ENCODE results near the gene COX5B.
"Not testable (repeated sequence)": the region's sequence is repeated elsewhere in the genome, so short reads cannot be mapped to it uniquely, and the experiment has no call there.

COX5B gene

DNA sequence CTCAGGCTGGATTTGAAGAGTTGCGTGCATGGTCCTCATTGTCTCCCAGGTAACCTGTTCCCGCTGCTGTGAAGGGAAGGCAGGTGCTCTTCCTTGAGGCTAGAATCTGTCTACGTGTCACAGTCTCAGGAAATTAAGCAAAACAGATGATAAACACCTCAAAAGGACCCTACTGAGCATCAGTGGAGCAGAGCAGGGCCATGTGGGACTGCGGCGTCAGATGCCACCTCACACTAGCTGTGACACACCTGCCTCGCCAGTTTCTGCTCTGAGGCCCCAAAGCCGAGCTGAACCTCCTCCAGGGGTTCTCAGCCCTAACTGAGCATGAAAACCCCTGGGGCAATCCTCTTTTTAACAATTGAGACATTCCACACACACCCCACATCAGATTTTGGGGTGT is 25.7 kb downstream of the COX5B start:
- Histone ChIP-seq H2AFZ (ENCODE audit: low read length) (no peak overlapping the region), H3K79me2 (ENCODE audit: insufficient read depth, low read length) (no peaks in the 10 kb centered on the region)
- TF ChIP-seq CTCF (IDR thresholded peaks at IDR 0.05; ENCODE audit: low read length) (no peak), EZH2 (IDR thresholded peaks at IDR 0.05; ENCODE audit: borderline replicate concordance, low read length) (no peak)

DNA sequence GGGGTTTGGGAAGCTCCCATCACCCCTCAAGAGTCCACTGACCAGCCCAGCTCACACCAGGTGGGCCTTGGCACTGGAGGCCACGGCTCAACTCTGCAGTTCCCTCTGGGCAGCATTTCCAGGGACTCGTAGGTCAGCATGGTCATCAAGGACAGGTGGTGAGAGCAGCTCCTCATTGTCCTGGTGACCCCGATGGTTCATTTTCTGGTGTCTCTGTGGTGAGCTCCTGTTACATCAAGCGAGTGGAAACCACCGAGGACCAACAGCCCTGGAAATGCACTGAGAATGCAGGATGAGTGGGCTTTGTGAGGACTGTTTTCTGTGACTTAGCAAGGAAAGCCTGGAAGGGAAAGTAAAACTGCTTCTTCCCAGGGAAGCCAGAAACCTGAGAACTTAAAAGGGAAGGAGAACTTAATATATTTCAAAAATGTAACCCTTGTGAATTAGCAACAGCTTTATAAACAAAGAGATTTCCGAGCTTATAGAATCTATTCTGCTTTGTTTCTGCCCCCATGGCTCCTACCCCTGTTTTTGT is 26.8 kb downstream of the COX5B start:
- not testable (repeated sequence) for H3K9me2 ChIP-seq (ENCODE audit: low read depth, low read length)

More for the DNA sequence above, 25.7 kb downstream of the COX5B start:
- Histone ChIP-seq H3K9me2 (ENCODE audit: low read depth, low read length) (no peaks in the 10 kb centered on the region), H3K4me1 (ENCODE audit: insufficient read depth, low read length, severe bottlenecking) (peaks cover 9% of the 10 kb centered on the region), H3F3A (ENCODE audit: insufficient read depth, low read length) (no peaks in the 10 kb centered on the region), H3K27me3 (ENCODE audit: insufficient read depth, low read length) (no peaks in the 10 kb centered on the region), H4K20me1 (ENCODE audit: insufficient read depth, low read length) (no peaks in the 10 kb centered on the region), H3K27ac (ENCODE audit: low read depth, low read length, poor library complexity, severe bottlenecking) (no peak overlapping the region), H3K4me2 (ENCODE audit: low read length) (no peak overlapping the region), H3K9me3 (ENCODE audit: low read length) (no peaks in the 10 kb centered on the region), H3K9ac (ENCODE audit: low read length) (no peak overlapping the region), H3K36me3 (ENCODE audit: insufficient read depth, low read length) (no peaks in the 10 kb centered on the region), H3K4me3 (ENCODE audit: low read depth, low read length, poor library complexity, severe bottlenecking) (no peak overlapping the region)

GRCh38 chr2:97673182-97673914 is 27.5 kb downstream of the COX5B start:
- H3F3A ChIP-seq (ENCODE audit: insufficient read depth, low read length), result no peaks in the 10 kb centered on the region
- H2AFZ ChIP-seq (ENCODE audit: low read length), result no peak overlapping the region
- no peak overlapping the region for H3K27ac ChIP-seq (ENCODE audit: low read depth, low read length, poor library complexity, severe bottlenecking)
- H3K9me3 ChIP-seq (ENCODE audit: low read length), result no peaks in the 10 kb centered on the region
- no peaks in the 10 kb centered on the region for H3K27me3 ChIP-seq (ENCODE audit: insufficient read depth, low read length)
- H3K4me3 ChIP-seq (ENCODE audit: low read depth, low read length, poor library complexity, severe bottlenecking), result no peak overlapping the region
- no peaks in the 10 kb centered on the region for H3K9me2 ChIP-seq (ENCODE audit: low read depth, low read length)
- H3K36me3 ChIP-seq (ENCODE audit: insufficient read depth, low read length), result no peaks in the 10 kb centered on the region
- H4K20me1 ChIP-seq (ENCODE audit: insufficient read depth, low read length), result no peaks in the 10 kb centered on the region
- no peak for TF ChIP-seq CTCF (IDR thresholded peaks at IDR 0.05; ENCODE audit: low read length)
- no peak for TF ChIP-seq EZH2 (IDR thresholded peaks at IDR 0.05; ENCODE audit: borderline replicate concordance, low read length)
- H3K4me1 ChIP-seq (ENCODE audit: insufficient read depth, low read length, severe bottlenecking), result peaks cover 9% of the 10 kb centered on the region
- H3K4me2 ChIP-seq (ENCODE audit: low read length), result no peak overlapping the region
- H3K79me2 ChIP-seq (ENCODE audit: insufficient read depth, low read length), result no peaks in the 10 kb centered on the region
- H3K9ac ChIP-seq (ENCODE audit: low read length), result no peak overlapping the region

More for the DNA sequence above, 26.8 kb downstream of the COX5B start:
- H3K4me3 ChIP-seq (ENCODE audit: low read depth, low read length, poor library complexity, severe bottlenecking); H3K4me2 ChIP-seq (ENCODE audit: low read length); H3K9me3 ChIP-seq (ENCODE audit: low read length); H3K4me1 ChIP-seq (ENCODE audit: insufficient read depth, low read length, severe bottlenecking); H2AFZ ChIP-seq (ENCODE audit: low read length); H3K27ac ChIP-seq (ENCODE audit: low read depth, low read length, poor library complexity, severe bottlenecking); H3K27me3 ChIP-seq (ENCODE audit: insufficient read depth, low read length); H3F3A ChIP-seq (ENCODE audit: insufficient read depth, low read length); H3K36me3 ChIP-seq (ENCODE audit: insufficient read depth, low read length); H4K20me1 ChIP-seq (ENCODE audit: insufficient read depth, low read length); H3K79me2 ChIP-seq (ENCODE audit: insufficient read depth, low read length); H3K9ac ChIP-seq (ENCODE audit: low read length): not testable (repeated sequence)

DNA sequence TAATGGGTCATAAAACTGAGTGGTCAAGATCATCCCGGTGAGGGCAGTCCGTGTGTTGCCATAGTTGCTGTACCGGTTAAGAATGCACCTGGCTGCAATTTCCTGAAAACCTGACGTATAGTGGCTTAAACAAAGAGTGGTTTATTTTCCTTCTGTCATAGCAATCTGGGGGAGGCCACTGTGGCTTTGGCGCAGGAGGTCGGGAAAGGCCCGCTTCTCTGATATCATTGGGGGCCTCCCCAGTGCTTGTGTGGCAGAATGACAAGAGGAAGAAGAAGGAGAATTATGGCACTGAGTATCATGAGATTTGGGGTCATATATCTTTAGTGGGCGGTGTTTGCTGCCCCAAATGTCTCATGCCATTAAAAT is 28.0 kb downstream of the COX5B start:
- no peaks in the 10 kb centered on the region for H3K27me3 ChIP-seq (ENCODE audit: insufficient read depth, low read length)
- no peak overlapping the region for H3K4me3 ChIP-seq (ENCODE audit: low read depth, low read length, poor library complexity, severe bottlenecking)
- H4K20me1 ChIP-seq (ENCODE audit: insufficient read depth, low read length), result no peaks in the 10 kb centered on the region
- H3K9ac ChIP-seq (ENCODE audit: low read length), result no peak overlapping the region
- H3F3A ChIP-seq (ENCODE audit: insufficient read depth, low read length), result no peaks in the 10 kb centered on the region
- no peaks in the 10 kb centered on the region for H3K79me2 ChIP-seq (ENCODE audit: insufficient read depth, low read length)
- no peak overlapping the region for H3K27ac ChIP-seq (ENCODE audit: low read depth, low read length, poor library complexity, severe bottlenecking)
- no peak for TF ChIP-seq EZH2 (IDR thresholded peaks at IDR 0.05; ENCODE audit: borderline replicate concordance, low read length)
- no peak for TF ChIP-seq CTCF (IDR thresholded peaks at IDR 0.05; ENCODE audit: low read length)
- no peak overlapping the region for H3K4me2 ChIP-seq (ENCODE audit: low read length)
- H3K4me1 ChIP-seq (ENCODE audit: insufficient read depth, low read length, severe bottlenecking), result peaks cover 9% of the 10 kb centered on the region
- H3K9me2 ChIP-seq (ENCODE audit: low read depth, low read length), result no peaks in the 10 kb centered on the region
- H3K9me3 ChIP-seq (ENCODE audit: low read length), result no peaks in the 10 kb centered on the region
- H2AFZ ChIP-seq (ENCODE audit: low read length), result no peak overlapping the region
- H3K36me3 ChIP-seq (ENCODE audit: insufficient read depth, low read length), result no peaks in the 10 kb centered on the region
